H1 (cell line): Measurements from ENCODE around the gene CIRBP. TPM values are rescaled to one million over a fixed set of nuclear protein-coding genes. Genes with fewer than 3 reads are reported as not detected.

ENCODE experiments used
- CTBP2 ChIP-seq: IDR thresholded peaks from 2 replicates; pipeline ENCODE4 v1.7.0; 2011; ENCODE audit warnings: borderline replicate concordance, mild to moderate bottlenecking, moderate library complexity, mixed read lengths, low read length; ENCODE audit not compliant: insufficient read depth, insufficient read length
- GABPA ChIP-seq: IDR thresholded peaks from 2 replicates; pipeline ENCODE4 v1.6.1; 2011; ENCODE audit warnings: mild to moderate bottlenecking, low read length, moderate library complexity, borderline replicate concordance; ENCODE audit not compliant: insufficient read depth
- GTF2F1 ChIP-seq: IDR thresholded peaks from 2 replicates; pipeline ENCODE4 v1.6.1; 2012; ENCODE audit warnings: low read depth, low read length, improper control_type of control experiment, borderline replicate concordance
- MAFK ChIP-seq: IDR thresholded peaks from 2 replicates; pipeline ENCODE4 v1.6.1; 2012; ENCODE audit warnings: low read depth, mild to moderate bottlenecking, improper control_type of control experiment, low read length
- RNF2 ChIP-seq: fragments of 200-900, 300-1000 bp; sonication (generic); IDR thresholded peaks from 2 replicates; pipeline ENCODE4 v1.7.1; 2016; ENCODE audit warnings: borderline replicate concordance, low read depth, mild to moderate bottlenecking, antibody characterized with exemption, low read length; ENCODE audit not compliant: poor library complexity, severe bottlenecking; ENCODE audit errors: missing control alignments
- SUZ12 ChIP-seq: fragments of 200-600 bp; sonication (generic); IDR thresholded peaks from 2 replicates; pipeline ENCODE4 v1.6.1; 2012; ENCODE audit warnings: mild to moderate bottlenecking, inconsistent platforms, low read length, moderate library complexity, mixed read lengths
- ZNF274 ChIP-seq: IDR thresholded peaks from 2 replicates; pipeline ENCODE4 v1.7.0; 2012; ENCODE audit warnings: low read length, borderline replicate concordance; ENCODE audit errors: extremely low read depth
- polyA plus RNA-seq, 7 experiments: library from polyadenylated mRNA; depleted of rRNA in 3 of 7; stranded (reverse) in 5 of 7; unstranded in 2 of 7; fragments of >200 nt in 5 of 7; fragments of 200-250 nt in 2 of 7; gene quantifications; 1 replicate in 5 of 7; 2 replicates in 1 of 7; 4 replicates in 1 of 7; pipeline versions ENCODE4 v1.2.1 to v1.2.3, GENCODE V29; 2011 to 2013; ENCODE audit warnings: missing spikeins in 2 of 7, mixed read lengths in 2 of 7
- total RNA-seq: library from RNA; stranded (reverse); fragmentation: NEBNext Ultra II Directional; extraction: Animal tissue kit (Norgen Biotek cat#: 25700); gene quantifications from 2 replicates; pipeline ENCODE4 v1.2.1, GENCODE V29; 2021
- TF ChIP-seq, protein P1 (sequence below): fragments of 300-600 bp; sonication (generic); IDR thresholded peaks from 2 replicates; pipeline ENCODE4 v1.7.1; 2012; ENCODE audit warnings: low read length, moderate library complexity, mild to moderate bottlenecking, inconsistent platforms; ENCODE audit not compliant: insufficient replicate concordance
- TF ChIP-seq, protein P2 (sequence below): IDR thresholded peaks from 2 replicates; pipeline ENCODE4 v1.6.1; 2012; ENCODE audit warnings: inconsistent platforms

The CIRBP gene
- total and polyA plus RNA-seq, 2 of the 8 experiments (the other 6 are each of a cell fraction or from before 2014, with no cell fraction given), result 175 to 199 TPM

DNA sequence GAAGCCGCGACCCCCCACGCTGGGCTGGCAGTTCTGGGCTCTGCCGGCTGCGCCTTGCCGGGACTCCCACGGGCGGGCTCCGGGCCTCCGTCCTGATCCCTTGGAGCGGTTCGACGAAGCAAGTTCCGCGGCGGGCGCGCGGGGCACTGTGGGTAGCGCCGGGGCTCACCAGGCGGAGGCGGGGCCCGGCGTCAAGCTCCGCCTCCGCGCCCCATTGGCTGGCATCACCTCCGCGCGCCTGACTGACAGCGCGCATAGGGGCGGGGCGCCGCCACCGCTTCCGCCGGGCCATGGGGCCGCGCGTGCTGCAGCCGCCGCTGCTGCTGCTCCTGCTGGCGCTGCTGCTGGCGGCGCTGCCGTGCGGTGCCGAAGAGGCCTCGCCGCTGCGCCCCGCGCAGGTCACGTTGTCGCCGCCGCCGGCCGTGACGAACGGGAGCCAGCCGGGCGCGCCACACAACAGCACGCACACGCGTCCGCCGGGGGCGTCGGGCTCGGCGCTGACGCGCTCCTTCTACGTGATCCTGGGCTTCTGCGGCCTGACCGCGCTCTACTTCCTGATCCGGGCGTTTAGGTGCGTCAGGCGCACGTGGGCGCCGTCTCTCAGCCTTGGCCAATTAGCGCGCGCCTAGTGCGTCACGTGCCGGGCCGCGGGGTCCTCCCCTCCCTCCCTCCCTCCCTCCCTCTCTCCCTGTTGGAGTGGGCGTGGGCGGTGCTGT, 6.3 kb downstream of the CIRBP start, which contains the start of gene FAM174C (continued):
- no peak for TF ChIP-seq MAFK
- TF ChIP-seq SUZ12, result no peak
- no peak for TF ChIP-seq RNF2
- no peak for TF ChIP-seq GTF2F1
- TF ChIP-seq ZNF274, result no peak
- TF ChIP-seq, protein P1, sequence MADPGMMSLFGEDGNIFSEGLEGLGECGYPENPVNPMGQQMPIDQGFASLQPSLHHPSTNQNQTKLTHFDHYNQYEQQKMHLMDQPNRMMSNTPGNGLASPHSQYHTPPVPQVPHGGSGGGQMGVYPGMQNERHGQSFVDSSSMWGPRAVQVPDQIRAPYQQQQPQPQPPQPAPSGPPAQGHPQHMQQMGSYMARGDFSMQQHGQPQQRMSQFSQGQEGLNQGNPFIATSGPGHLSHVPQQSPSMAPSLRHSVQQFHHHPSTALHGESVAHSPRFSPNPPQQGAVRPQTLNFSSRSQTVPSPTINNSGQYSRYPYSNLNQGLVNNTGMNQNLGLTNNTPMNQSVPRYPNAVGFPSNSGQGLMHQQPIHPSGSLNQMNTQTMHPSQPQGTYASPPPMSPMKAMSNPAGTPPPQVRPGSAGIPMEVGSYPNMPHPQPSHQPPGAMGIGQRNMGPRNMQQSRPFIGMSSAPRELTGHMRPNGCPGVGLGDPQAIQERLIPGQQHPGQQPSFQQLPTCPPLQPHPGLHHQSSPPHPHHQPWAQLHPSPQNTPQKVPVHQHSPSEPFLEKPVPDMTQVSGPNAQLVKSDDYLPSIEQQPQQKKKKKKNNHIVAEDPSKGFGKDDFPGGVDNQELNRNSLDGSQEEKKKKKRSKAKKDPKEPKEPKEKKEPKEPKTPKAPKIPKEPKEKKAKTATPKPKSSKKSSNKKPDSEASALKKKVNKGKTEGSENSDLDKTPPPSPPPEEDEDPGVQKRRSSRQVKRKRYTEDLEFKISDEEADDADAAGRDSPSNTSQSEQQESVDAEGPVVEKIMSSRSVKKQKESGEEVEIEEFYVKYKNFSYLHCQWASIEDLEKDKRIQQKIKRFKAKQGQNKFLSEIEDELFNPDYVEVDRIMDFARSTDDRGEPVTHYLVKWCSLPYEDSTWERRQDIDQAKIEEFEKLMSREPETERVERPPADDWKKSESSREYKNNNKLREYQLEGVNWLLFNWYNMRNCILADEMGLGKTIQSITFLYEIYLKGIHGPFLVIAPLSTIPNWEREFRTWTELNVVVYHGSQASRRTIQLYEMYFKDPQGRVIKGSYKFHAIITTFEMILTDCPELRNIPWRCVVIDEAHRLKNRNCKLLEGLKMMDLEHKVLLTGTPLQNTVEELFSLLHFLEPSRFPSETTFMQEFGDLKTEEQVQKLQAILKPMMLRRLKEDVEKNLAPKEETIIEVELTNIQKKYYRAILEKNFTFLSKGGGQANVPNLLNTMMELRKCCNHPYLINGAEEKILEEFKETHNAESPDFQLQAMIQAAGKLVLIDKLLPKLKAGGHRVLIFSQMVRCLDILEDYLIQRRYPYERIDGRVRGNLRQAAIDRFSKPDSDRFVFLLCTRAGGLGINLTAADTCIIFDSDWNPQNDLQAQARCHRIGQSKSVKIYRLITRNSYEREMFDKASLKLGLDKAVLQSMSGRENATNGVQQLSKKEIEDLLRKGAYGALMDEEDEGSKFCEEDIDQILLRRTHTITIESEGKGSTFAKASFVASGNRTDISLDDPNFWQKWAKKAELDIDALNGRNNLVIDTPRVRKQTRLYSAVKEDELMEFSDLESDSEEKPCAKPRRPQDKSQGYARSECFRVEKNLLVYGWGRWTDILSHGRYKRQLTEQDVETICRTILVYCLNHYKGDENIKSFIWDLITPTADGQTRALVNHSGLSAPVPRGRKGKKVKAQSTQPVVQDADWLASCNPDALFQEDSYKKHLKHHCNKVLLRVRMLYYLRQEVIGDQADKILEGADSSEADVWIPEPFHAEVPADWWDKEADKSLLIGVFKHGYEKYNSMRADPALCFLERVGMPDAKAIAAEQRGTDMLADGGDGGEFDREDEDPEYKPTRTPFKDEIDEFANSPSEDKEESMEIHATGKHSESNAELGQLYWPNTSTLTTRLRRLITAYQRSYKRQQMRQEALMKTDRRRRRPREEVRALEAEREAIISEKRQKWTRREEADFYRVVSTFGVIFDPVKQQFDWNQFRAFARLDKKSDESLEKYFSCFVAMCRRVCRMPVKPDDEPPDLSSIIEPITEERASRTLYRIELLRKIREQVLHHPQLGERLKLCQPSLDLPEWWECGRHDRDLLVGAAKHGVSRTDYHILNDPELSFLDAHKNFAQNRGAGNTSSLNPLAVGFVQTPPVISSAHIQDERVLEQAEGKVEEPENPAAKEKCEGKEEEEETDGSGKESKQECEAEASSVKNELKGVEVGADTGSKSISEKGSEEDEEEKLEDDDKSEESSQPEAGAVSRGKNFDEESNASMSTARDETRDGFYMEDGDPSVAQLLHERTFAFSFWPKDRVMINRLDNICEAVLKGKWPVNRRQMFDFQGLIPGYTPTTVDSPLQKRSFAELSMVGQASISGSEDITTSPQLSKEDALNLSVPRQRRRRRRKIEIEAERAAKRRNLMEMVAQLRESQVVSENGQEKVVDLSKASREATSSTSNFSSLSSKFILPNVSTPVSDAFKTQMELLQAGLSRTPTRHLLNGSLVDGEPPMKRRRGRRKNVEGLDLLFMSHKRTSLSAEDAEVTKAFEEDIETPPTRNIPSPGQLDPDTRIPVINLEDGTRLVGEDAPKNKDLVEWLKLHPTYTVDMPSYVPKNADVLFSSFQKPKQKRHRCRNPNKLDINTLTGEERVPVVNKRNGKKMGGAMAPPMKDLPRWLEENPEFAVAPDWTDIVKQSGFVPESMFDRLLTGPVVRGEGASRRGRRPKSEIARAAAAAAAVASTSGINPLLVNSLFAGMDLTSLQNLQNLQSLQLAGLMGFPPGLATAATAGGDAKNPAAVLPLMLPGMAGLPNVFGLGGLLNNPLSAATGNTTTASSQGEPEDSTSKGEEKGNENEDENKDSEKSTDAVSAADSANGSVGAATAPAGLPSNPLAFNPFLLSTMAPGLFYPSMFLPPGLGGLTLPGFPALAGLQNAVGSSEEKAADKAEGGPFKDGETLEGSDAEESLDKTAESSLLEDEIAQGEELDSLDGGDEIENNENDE, result no peak
- no peak for TF ChIP-seq CTBP2
- TF ChIP-seq GABPA, result no peak
- TF ChIP-seq, protein P2, sequence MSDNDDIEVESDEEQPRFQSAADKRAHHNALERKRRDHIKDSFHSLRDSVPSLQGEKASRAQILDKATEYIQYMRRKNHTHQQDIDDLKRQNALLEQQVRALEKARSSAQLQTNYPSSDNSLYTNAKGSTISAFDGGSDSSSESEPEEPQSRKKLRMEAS, result peak; percentile 65; the same call in 1 of the 2 replicates
